DMS114 treated with DMSO at 0.1 percent for 48 hours (cell line): ENCODE results near the gene LENG8.

ENCODE experiments used
- DNase-seq: peaks from one replicate; lab custom pipeline; 2025; ENCODE audit not compliant: unreplicated experiment; lab: John Stamatoyannopoulos, UW

Gene LENG8

DNA sequence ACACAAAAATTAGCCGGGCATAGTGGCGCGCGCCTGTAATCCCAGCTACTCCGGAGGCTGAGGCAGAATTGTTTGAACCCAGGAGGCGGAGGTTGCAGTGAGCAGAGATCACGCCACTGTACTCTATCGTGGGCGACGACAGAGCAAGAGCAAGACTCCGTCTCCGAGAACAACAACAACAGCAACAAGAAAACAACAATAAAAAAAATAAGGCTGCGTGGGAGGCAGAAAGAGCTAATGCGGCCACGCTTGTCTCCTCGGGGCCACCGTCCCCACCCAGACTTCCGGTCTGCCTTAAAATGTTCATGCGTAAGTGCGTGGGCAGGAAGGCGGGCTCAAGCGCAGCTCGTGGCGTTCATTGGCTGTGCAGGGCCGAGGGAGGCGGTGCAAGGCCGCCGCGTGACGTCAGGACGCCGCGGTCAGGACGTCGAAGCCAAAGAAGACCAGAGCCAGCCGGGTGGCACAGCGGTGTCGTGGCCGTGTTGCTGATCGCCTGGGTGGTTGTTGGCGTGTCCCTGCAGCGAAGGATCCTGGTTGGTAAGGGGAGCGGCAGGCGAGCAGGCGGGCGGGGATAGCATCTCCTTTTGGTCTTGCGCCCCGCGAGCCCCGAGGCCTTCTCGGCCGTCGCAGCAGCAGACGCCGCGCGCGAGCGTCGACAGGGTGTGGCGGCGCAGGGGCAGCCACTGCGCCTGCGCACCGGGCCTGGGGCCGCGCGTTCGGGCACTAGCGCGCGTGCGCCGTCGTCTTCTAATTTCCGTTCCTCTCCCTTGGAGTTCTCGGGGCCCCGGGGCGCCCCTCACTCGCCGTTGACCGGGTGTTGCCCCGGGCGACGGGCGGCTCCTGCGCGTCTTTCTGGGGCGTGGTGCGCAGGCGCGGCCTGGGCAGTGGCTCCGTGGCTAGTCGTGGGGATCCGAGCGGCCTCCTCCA, at the start of gene LENG8:
TSS of gene LENG8 (plus strand) at position 426 of the 927 bp plus-strand sequence. CDS start 2,146 bp downstream, outside the sequence.
- peak; percentile 94 for DNase-seq

DNA sequence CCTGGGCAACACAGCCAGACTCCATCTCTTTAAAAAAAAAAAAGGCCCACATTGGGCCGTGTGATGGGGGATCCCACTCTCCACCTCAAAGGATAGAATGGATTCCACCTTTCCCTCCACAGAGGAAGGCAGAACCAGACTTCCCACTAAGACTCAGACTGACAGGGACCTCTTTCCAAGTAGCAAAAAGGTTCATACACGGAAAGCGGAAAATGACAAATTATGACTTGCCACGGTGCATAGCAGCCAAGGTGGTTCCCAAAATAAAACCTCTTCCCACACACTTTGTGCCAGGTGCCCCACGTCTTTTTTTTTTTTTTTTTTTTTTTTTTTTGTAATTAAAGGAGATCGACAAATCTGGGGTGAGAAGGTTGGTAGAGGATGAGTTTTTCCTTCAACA, 48.1 kb upstream of the LENG8 start:
- DNase-seq: no peak

GRCh38 chr19:54403054-54403453, 45.9 kb upstream of the LENG8 start:
- no peak for DNase-seq

- DNase-seq: no peak
Measured at GRCh38 chr19:54405628-54406027, 43.4 kb upstream of the LENG8 start.

GRCh38 chr19:54407780-54408179, 41.2 kb upstream of the LENG8 start:
- DNase-seq: no peak

DNA sequence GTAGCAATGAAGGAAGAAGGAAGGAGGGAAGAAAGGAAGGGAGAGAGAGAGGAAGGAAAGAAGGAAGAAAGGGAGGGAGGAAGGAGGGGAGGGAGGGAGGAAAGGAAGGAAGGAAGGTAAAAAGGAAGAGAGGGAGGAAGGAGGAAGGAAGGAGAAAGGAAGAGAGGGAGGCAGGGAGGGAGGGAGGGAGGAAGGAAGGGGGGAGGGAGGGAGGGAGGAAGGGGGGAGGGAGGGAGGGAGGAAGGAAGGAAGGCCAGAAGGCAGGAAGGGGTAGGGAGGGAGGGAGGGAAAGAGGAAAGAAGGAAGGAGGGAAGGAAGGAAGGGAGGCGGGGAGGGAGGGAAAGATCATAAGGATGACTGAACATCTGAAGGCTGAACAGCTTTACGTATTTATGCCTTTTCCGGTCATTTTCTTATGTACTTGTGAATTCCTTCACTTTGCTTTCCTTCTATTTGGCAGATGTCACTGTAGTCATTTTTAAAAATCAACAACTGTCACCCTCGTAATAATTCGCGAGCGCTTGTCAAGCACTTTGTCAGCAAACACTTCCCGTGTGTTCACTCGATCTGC, 40.5 kb upstream of the LENG8 start:
- no peak for DNase-seq

- no peak for DNase-seq
Measured at GRCh38 chr19:54411033-54411432, 38.0 kb upstream of the LENG8 start.

GRCh38 chr19:54412877-54413276, 36.1 kb upstream of the LENG8 start:
- DNase-seq: no peak

DNA sequence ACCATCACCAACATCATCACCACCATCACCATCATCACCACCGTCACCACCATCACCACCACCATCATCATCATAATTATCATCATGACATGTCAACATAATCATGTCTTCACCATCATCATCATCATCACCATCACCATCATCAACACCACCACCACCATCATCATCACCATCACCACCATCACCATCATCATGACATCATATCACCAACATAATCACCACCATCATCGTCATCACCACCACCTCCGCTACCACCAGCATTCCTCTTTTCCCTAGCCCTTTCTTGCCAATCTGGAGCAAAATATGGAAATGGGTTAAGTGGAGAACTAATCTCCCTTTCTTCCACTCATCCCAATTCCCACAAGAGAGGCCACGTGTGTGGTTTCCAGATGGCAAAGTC, 34.8 kb upstream of the LENG8 start:
- no peak for DNase-seq

DNA sequence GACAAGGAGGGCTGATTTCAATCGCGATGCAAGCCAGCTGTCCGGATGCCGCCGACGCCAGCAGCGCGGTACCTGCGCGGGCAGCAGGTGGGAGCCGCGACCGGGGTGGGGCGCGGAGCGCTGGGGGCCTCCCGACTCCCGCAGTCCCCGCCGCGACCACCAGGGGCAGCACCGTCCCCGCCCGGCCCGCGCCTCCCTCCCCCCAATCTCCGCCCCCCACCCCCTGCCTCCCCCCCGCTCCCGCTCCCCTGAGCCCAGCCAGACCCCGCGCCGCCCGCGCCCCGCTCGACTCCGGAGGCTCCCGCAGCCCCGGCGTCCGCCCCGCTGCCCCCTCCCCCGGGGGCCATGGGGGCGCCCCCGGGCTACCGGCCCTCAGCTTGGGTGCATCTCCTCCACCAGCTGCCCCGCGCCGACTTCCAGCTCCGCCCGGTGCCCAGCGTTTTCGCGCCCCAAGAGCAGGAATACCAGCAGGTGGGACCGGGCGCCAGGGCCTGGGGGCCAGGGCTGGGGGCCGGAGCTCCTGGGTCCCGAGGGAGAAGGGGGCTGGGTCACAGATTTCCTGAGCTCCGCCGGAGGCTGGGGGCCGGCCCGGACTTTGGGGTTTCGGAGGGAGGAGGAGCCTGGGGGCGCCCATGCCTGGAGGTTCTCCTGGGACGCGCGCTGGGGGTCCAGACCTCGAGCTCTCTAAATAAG, 33.6 kb upstream of the LENG8 start, which contains the start of gene TTYH1:
TSS of gene TTYH1 (plus strand) at position 257 of the 693 bp plus-strand sequence. CDS start at position 346, 89 bp downstream.
- no peak for DNase-seq

- DNase-seq: no peak
Measured at GRCh38 chr19:54415901-54416673, 32.9 kb upstream of the LENG8 start.

DNA sequence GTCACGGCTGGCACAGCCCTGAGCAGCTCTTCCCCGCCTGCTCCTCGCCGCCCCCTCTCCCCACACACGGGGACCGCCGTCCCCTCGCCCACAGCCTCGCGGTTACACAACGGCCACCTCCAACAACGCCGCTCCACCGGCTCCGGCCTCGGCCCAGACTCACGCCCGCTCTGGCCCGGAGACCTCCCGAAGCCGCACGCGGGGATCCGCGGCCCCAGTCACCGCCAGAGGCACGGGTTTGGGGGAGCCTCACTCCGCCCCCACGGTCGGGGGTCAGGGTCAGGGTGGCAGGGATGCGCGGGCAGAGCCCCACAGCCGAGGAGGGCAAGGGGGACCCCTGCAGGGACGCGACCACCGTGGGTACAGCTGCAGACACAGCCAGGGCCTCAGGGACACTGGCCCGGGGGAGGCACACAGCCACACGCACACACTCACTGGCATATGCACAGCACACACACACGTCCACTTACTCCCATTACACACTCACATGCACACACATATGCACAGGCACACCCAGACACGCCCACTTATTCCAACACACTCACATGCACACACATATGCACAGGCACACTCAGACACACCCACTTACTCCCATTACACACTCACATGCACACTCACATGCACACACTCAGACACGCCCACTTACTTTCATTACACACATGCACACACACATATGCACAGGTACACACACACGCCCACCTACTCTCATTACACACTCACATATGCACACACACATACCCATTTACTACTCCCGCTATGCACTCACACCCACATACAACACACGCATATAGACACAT, 32.1 kb upstream of the LENG8 start:
- DNase-seq: no peak

DNA sequence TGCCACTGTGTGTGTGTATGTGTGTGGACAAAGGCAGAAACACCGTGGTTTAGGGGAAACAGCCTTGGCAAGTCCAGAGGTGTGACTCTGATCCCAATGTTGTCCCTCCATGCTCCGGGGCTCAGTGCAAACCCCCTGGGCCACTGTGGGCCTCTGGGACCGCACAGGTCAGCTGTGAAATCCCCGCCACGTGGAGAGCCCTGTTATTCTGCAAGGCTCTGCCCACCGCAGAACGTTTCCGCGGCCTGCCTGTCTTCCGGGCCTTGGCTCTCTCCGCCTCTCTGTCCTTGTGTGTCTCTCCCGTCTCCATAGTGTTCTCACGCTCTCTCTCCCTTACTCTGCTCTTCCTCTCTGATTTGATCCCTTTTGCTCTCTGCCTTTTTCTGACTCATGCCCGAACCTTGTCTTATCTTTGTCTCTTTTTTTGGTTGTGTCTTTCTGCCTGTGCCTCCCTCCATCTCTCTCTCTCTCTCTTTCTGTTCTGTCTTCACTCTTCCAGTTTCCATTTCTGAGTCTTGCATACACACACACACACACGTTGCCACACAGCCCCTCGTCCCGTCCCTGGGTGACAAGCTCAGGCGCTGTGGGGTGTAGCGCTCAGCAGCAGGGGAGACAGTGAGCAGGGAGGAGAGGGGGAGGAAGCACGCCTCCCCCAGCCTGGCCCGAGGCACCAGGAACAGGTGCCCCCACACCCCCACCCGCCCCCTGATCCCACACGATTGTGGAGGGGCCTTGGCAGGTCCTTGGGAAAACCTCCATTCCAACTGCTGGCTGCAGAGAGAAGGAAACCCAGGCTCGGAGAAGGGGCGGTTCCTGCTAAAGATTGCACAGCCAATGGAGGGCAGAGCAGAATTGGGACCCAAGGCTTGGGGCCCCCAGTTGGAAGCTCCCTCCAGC, 30.7 kb upstream of the LENG8 start:
- no peak for DNase-seq

DNA sequence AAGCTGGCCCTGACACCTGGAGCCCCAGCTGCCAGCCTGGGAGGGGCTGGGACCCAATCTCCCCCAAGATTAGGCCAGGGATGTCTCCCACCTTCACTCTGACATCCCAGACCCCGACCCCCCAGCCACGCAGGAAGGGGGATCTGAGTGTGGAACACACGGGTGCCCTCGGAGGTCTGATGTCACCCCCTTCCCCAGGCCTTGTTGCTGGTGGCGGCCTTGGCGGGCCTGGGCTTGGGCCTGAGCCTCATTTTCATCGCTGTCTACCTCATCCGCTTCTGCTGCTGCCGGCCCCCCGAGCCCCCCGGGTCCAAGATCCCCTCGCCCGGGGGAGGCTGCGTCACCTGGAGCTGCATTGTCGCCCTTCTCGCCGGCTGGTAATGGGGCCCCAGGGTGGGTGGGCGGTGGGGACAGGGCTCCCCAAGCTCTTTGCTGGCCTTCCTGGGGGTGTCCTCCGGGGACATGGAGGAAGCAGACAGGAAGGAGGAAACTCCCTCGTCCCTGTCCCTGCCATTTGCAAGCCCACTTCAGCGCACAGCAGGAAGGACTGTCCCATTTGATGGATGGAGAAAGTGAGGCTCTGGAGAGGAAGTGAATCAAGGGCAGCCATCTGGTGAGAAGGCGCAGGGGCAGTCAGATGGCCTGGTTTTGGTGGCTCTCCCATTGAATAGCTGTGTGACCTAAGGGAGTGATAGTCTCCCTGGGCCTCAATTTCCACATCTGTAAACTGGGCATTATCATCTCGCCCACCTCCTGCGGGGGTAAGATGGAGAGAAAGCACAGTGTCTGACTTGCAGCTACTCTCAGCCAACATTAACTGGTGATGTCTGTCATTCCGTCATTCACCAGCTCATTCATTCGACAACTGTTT, 29.8 kb upstream of the LENG8 start:
- DNase-seq: no peak

DNA sequence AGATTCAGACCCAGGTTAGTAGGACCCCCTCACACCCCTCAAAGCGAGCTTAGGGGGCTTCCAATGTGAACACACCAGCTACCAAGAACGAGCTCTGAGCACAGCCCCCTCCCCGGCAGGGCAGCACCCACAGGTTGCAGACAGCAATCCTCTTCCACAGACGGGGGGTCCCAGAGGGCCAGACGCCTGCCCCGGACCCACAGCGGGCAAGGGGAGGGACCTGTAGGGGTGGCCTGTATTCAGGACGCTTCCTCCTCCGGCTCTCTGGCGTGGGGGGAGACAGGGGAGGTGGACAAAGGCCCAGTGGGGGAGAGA, 29.0 kb upstream of the LENG8 start:
- DNase-seq: no peak

GRCh38 chr19:54420383-54421168, 28.4 kb upstream of the LENG8 start:
- no peak for DNase-seq

- DNase-seq: no peak
Measured at GRCh38 chr19:54421169-54421516, 27.9 kb upstream of the LENG8 start.

- no peak for DNase-seq
Measured at GRCh38 chr19:54421521-54421920, 27.5 kb upstream of the LENG8 start.
